ENCODE data around the gene LRRC53.

Gene LRRC53

GRCh38 chr1:74486036-74486435 is 26.4 kb downstream of the LRRC53 start:
- no peak for DNase-seq

GRCh38 chr1:74485622-74486021 is 26.8 kb downstream of the LRRC53 start:
- DNase-seq, result no peak

- DNase-seq, result no peak
These were observed 30.8 kb downstream of the LRRC53 start for GRCh38 chr1:74481607-74482006.

- DNase-seq, result no peak
These were observed 32.3 kb downstream of the LRRC53 start for GRCh38 chr1:74480068-74480467.

- DNase-seq, result no peak
These were observed 33.4 kb downstream of the LRRC53 start for GRCh38 chr1:74478979-74479378.

GRCh38 chr1:74474585-74474984 is 37.8 kb downstream of the LRRC53 start:
- DNase-seq, result no peak

- no peak for DNase-seq
These were observed 40.9 kb downstream of the LRRC53 start for GRCh38 chr1:74471470-74471869.

- peak; percentile 53 for DNase-seq
These were observed 41.5 kb downstream of the LRRC53 start for GRCh38 chr1:74470936-74471335.

GRCh38 chr1:74470251-74470650 is 42.2 kb downstream of the LRRC53 start:
- DNase-seq, result peak; percentile 70

- DNase-seq, result peak; percentile 55
These were observed 43.3 kb downstream of the LRRC53 start for GRCh38 chr1:74468982-74469603.

GRCh38 chr1:74467786-74468377 is 44.5 kb downstream of the LRRC53 start:
- no peak for DNase-seq

GRCh38 chr1:74465193-74465681 is 47.2 kb downstream of the LRRC53 start:
- no peak for DNase-seq

GRCh38 chr1:74464037-74464436 is 48.4 kb downstream of the LRRC53 start:
- no peak for DNase-seq

- DNase-seq, result peak; percentile 68
These were observed 49.0 kb downstream of the LRRC53 start for GRCh38 chr1:74463333-74463988.

- DNase-seq, result no peak
These were observed 55.2 kb downstream of the LRRC53 start for GRCh38 chr1:74457253-74457652.

GRCh38 chr1:74455390-74455789 is 57.0 kb downstream of the LRRC53 start:
- no peak for DNase-seq

GRCh38 chr1:74453277-74453676 is 59.1 kb downstream of the LRRC53 start:
- DNase-seq, result no peak

- no peak for DNase-seq
These were observed 60.4 kb downstream of the LRRC53 start for GRCh38 chr1:74452035-74452434.

GRCh38 chr1:74437035-74437434 is 75.4 kb downstream of the LRRC53 start:
- no peak for DNase-seq

GRCh38 chr1:74436078-74436477 is 76.3 kb downstream of the LRRC53 start:
- DNase-seq, result no peak

GRCh38 chr1:74434321-74434720 is 78.1 kb downstream of the LRRC53 start:
- no peak for DNase-seq

GRCh38 chr1:74432325-74432724 is 80.1 kb downstream of the LRRC53 start:
- no peak for DNase-seq

- DNase-seq, result no peak
These were observed 80.9 kb downstream of the LRRC53 start for GRCh38 chr1:74431531-74431930.

GRCh38 chr1:74430342-74430934 is 82.0 kb downstream of the LRRC53 start:
- DNase-seq, result no peak

Data from fibroblast of upper back skin (primary cell).